HepG2 (cell line): Measurements from ENCODE around the gene FGFR3. TPM values are rescaled to one million over a fixed set of nuclear protein-coding genes. Genes with fewer than 3 reads are reported as not detected.

Experiments
- BCLAF1 ChIP-seq: fragments of 450-650 bp; IDR thresholded peaks from 2 replicates; pipeline ENCODE4 v1.6.1; 2017; ENCODE audit warnings: mild to moderate bottlenecking
- BRD4 ChIP-seq: sonication (generic); formaldehyde crosslinking; IDR thresholded peaks from 2 replicates; pipeline ENCODE4 v1.4.0; 2020; ENCODE audit warnings: missing genetic modification reagents
- GABPB1 ChIP-seq: IDR thresholded peaks from 2 replicates; pipeline ENCODE4 v1.6.1; 2016; ENCODE audit warnings: mild to moderate bottlenecking, missing genetic modification reagents, moderate library complexity, missing compliant biosample characterization
- GTF2F1 ChIP-seq: fragments of 150-350 bp; IDR thresholded peaks from 2 replicates; pipeline ENCODE4 v1.6.1; 2014; ENCODE audit warnings: low read length
- IKZF1 ChIP-seq: fragments of 450-650 bp; IDR thresholded peaks from 2 replicates; pipeline ENCODE4 v1.7.1; 2016
- ISX ChIP-seq: sonication (generic); formaldehyde crosslinking; conservative IDR thresholded peaks from 2 replicates; pipeline ENCODE4 v1.5.0; 2020; ENCODE audit warnings: missing genetic modification reagents
- KLF13 ChIP-seq: sonication (generic); formaldehyde crosslinking; IDR thresholded peaks from 2 replicates; pipeline ENCODE4 v1.4.0; 2020; ENCODE audit warnings: mild to moderate bottlenecking, missing genetic modification reagents
- MED8 ChIP-seq: sonication (generic); formaldehyde crosslinking; IDR thresholded peaks from 2 replicates; pipeline ENCODE4 v1.8.1; 2023; ENCODE audit warnings: mild to moderate bottlenecking, missing genetic modification reagents; ENCODE audit not compliant: insufficient replicate concordance
- MTA3 ChIP-seq: sonication (generic); formaldehyde crosslinking; IDR thresholded peaks from 2 replicates; pipeline ENCODE4 v1.4.0; 2020; ENCODE audit warnings: missing genetic modification reagents
- MXD3 ChIP-seq: IDR thresholded peaks from 2 replicates; pipeline ENCODE4 v1.6.1; 2016; ENCODE audit warnings: mild to moderate bottlenecking, missing biosample characterization, missing genetic modification reagents
- MXI1 ChIP-seq: IDR thresholded peaks from 3 replicates; pipeline ENCODE4 v1.6.1; 2012; ENCODE audit warnings: low read depth, low read length, inconsistent platforms, borderline replicate concordance
- MYC ChIP-seq: sonication (generic); formaldehyde crosslinking; IDR thresholded peaks from 2 replicates; pipeline ENCODE4 v1.9.0; 2021; ENCODE audit warnings: missing genetic modification reagents, borderline replicate concordance
- NFIC ChIP-seq: IDR thresholded peaks from 2 replicates; pipeline ENCODE4 v1.6.1; 2012; ENCODE audit warnings: mild to moderate bottlenecking, low read length, inconsistent platforms
- RFXAP ChIP-seq: sonication (generic); formaldehyde crosslinking; IDR thresholded peaks from 2 replicates; pipeline ENCODE4 v1.4.0; 2020; ENCODE audit warnings: missing genetic modification reagents, borderline replicate concordance
- RXRA ChIP-seq: sonication (generic); formaldehyde crosslinking; IDR thresholded peaks from 2 replicates; pipeline ENCODE4 v1.5.1; 2020; ENCODE audit warnings: missing genetic modification reagents
- SIX1 ChIP-seq: sonication (generic); formaldehyde crosslinking; IDR thresholded peaks from 2 replicates; pipeline ENCODE4 v1.4.0; 2020; ENCODE audit warnings: missing genetic modification reagents, borderline replicate concordance
- SMARCE1 ChIP-seq: fragments of 450-650 bp; IDR thresholded peaks from 2 replicates; pipeline ENCODE4 v1.6.1; 2017; ENCODE audit warnings: borderline replicate concordance
- SNAPC5 ChIP-seq: sonication (generic); formaldehyde crosslinking; IDR thresholded peaks from 2 replicates; pipeline ENCODE4 v1.8.1; 2023; ENCODE audit warnings: mild to moderate bottlenecking, missing genetic modification reagents, borderline replicate concordance
- SP5 ChIP-seq: IDR thresholded peaks from 2 replicates; pipeline ENCODE4 v1.6.1; 2016; ENCODE audit warnings: low read depth, borderline replicate concordance
- THYN1 ChIP-seq: sonication (generic); formaldehyde crosslinking; IDR thresholded peaks from 2 replicates; pipeline ENCODE4 v1.8.1; 2023; ENCODE audit warnings: low read depth, mild to moderate bottlenecking, moderate library complexity, missing genetic modification reagents, borderline replicate concordance
- UBTF ChIP-seq: sonication (generic); formaldehyde crosslinking; IDR thresholded peaks from 2 replicates; pipeline ENCODE4 v1.4.0; 2020; ENCODE audit warnings: mild to moderate bottlenecking, missing genetic modification reagents
- ZBTB14 ChIP-seq: sonication (generic); formaldehyde crosslinking; IDR thresholded peaks from 2 replicates; pipeline ENCODE4 v1.4.0; 2020; ENCODE audit warnings: missing genetic modification reagents
- ZNF274 ChIP-seq: sonication (generic); formaldehyde crosslinking; IDR thresholded peaks from 2 replicates; pipeline ENCODE4 v1.5.1; 2020; ENCODE audit warnings: mild to moderate bottlenecking, missing genetic modification reagents
- ZNF33B ChIP-seq: sonication (generic); formaldehyde crosslinking; IDR thresholded peaks from 2 replicates; pipeline ENCODE4 v1.5.1; 2020; ENCODE audit warnings: mild to moderate bottlenecking, missing genetic modification reagents
- ZNF430 ChIP-seq: sonication (generic); formaldehyde crosslinking; IDR thresholded peaks from 2 replicates; pipeline ENCODE4 v1.9.0; 2021; ENCODE audit warnings: mild to moderate bottlenecking, missing genetic modification reagents
- ZNF780A ChIP-seq: sonication (generic); formaldehyde crosslinking; IDR thresholded peaks from 2 replicates; pipeline ENCODE4 v1.8.0; 2022; ENCODE audit warnings: mild to moderate bottlenecking, missing genetic modification reagents, moderate library complexity
- ZSCAN30 ChIP-seq: sonication (generic); formaldehyde crosslinking; IDR thresholded peaks from 2 replicates; pipeline ENCODE4 v1.5.0; 2020; ENCODE audit warnings: mild to moderate bottlenecking, missing genetic modification reagents
- polyA plus RNA-seq, 8 experiments: library from polyadenylated mRNA; depleted of rRNA in 3 of 8; stranded (reverse) in 7 of 8; unstranded in 1 of 8; fragments of >200 nt; fragmentation: Illumina TruSeq in 4 of 8; extraction: Trizol in 4 of 8; gene quantifications; 2 replicates each; pipeline versions ENCODE4 v1.2.1 to v1.2.3, GENCODE V29; 2011 to 2016; ENCODE audit warnings: low read depth in 4 of 8, missing spikeins in 1 of 8, mixed read lengths in 1 of 8; ENCODE audit not compliant: insufficient read depth in 1 of 8
- total RNA-seq, 5 experiments: library from RNA; depleted of rRNA; stranded (reverse); fragments of >200 nt; fragmentation: Illumina TruSeq; extraction: Trizol; gene quantifications; 2 replicates each; pipeline ENCODE4 v1.2.3, GENCODE V29; 2016; ENCODE audit warnings: low read depth in 1 of 5

Gene FGFR3
- total and polyA plus RNA-seq, 2 of the 13 experiments (the other 11 are each of a cell fraction or from before 2014, with no cell fraction given) = 103 to 109 TPM

GRCh38 chr4:1770791-1771231 lies 22.3 kb upstream of the FGFR3 start (continued):
- TF ChIP-seq SMARCE1 = no peak
- TF ChIP-seq IKZF1 = no peak
- no peak for TF ChIP-seq MXD3 (CRISPR knock-in tag)
- peak; percentile 40; the same call in 1 of the 2 replicates for TF ChIP-seq BRD4 (CRISPR knock-in tag)
- peak; percentile 87 for TF ChIP-seq RXRA (CRISPR knock-in tag)
- no peak for TF ChIP-seq SNAPC5 (CRISPR knock-in tag)
- no peak for TF ChIP-seq ZSCAN30
- no peak for TF ChIP-seq UBTF
- TF ChIP-seq MED8 (CRISPR knock-in tag) = peak; percentile 42
- TF ChIP-seq GTF2F1 = no peak
- TF ChIP-seq BCLAF1 = no peak
- peak; percentile 54; the same call in 1 of the 2 replicates for TF ChIP-seq SIX1 (CRISPR knock-in tag)
- no peak for TF ChIP-seq ZNF274
- TF ChIP-seq ZNF780A (CRISPR knock-in tag) = no peak
- 0 out of 2 replicates have a peak, but pooled peaks have one; percentile 14 for TF ChIP-seq SP5 (CRISPR knock-in tag)
- TF ChIP-seq MTA3 = no peak
- no peak for TF ChIP-seq THYN1 (CRISPR knock-in tag)
- no peak for TF ChIP-seq ZNF430
- TF ChIP-seq ISX = no peak
- no peak for TF ChIP-seq NFIC
- 0 out of 2 replicates have a peak, but pooled peaks have one; percentile 11 for TF ChIP-seq GABPB1 (CRISPR knock-in tag)
- no peak for TF ChIP-seq ZNF33B (CRISPR knock-in tag)
- 0 out of 2 replicates have a peak, but pooled peaks have one; percentile 54 for TF ChIP-seq RFXAP
- no peak for TF ChIP-seq ZBTB14 (CRISPR knock-in tag)
- TF ChIP-seq KLF13 (CRISPR knock-in tag) = no peak
- TF ChIP-seq MXI1 = no peak
- TF ChIP-seq MYC = peak; percentile 53; the same call in 1 of the 2 replicates
